ENCODE results near the gene PSME3IP1. TPM values are rescaled to one million over a fixed set of nuclear protein-coding genes. Genes with fewer than 3 reads are reported as not detected.

The PSME3IP1 gene
- total RNA-seq, 1 donor from 2014 or later: 83.1 TPM

GRCh38 chr16:57140931-57141668 lies 44.7 kb downstream of the PSME3IP1 start:
- no peak for DNase-seq (ENCODE audit: extremely low spot score, unreplicated experiment)
- Mint-ChIP-seq H3K4me1 (ENCODE audit: unreplicated experiment) (peaks cover 34% of the 10 kb centered on the region), H3K9me3 (ENCODE audit: unreplicated experiment) (no peaks in the 10 kb centered on the region), H3K27me3 (ENCODE audit: unreplicated experiment) (no peaks in the 10 kb centered on the region), H3K36me3 (ENCODE audit: unreplicated experiment) (no peaks in the 10 kb centered on the region), H3K27ac (ENCODE audit: unreplicated experiment) (no peak overlapping the region), H3K4me3 (ENCODE audit: unreplicated experiment) (no peak overlapping the region)
- TF ChIP-seq CTCF (IDR thresholded peaks at IDR 0.05): no peak

GRCh38 chr16:57138281-57138935 lies 47.4 kb downstream of the PSME3IP1 start:
- H3K27ac Mint-ChIP-seq (ENCODE audit: unreplicated experiment): no peak overlapping the region
- no peak overlapping the region for H3K4me3 Mint-ChIP-seq (ENCODE audit: unreplicated experiment)
- no peak for DNase-seq (ENCODE audit: extremely low spot score, unreplicated experiment)
- TF ChIP-seq CTCF (IDR thresholded peaks at IDR 0.05): no peak
- H3K9me3 Mint-ChIP-seq (ENCODE audit: unreplicated experiment): no peaks in the 10 kb centered on the region
- H3K27me3 Mint-ChIP-seq (ENCODE audit: unreplicated experiment): no peaks in the 10 kb centered on the region
- no peaks in the 10 kb centered on the region for H3K36me3 Mint-ChIP-seq (ENCODE audit: unreplicated experiment)
- peaks cover 28% of the 10 kb centered on the region for H3K4me1 Mint-ChIP-seq (ENCODE audit: unreplicated experiment)

- Mint-ChIP-seq H3K27me3 (ENCODE audit: unreplicated experiment) (no peaks in the 10 kb centered on the region), H3K9me3 (ENCODE audit: unreplicated experiment) (no peaks in the 10 kb centered on the region), H3K4me1 (ENCODE audit: unreplicated experiment) (peaks cover 28% of the 10 kb centered on the region), H3K36me3 (ENCODE audit: unreplicated experiment) (no peaks in the 10 kb centered on the region), H3K4me3 (ENCODE audit: unreplicated experiment) (no peak overlapping the region), H3K27ac (ENCODE audit: unreplicated experiment) (no peak overlapping the region)
- DNase-seq (ENCODE audit: extremely low spot score, unreplicated experiment): no peak
- no peak for TF ChIP-seq CTCF (IDR thresholded peaks at IDR 0.05)
These were observed 48.1 kb downstream of the PSME3IP1 start for GRCh38 chr16:57137566-57138273.

- Mint-ChIP-seq H3K27ac (ENCODE audit: unreplicated experiment) (no peak overlapping the region), H3K4me1 (ENCODE audit: unreplicated experiment) (peaks cover 25% of the 10 kb centered on the region), H3K27me3 (ENCODE audit: unreplicated experiment) (no peaks in the 10 kb centered on the region), H3K4me3 (ENCODE audit: unreplicated experiment) (no peak overlapping the region), H3K36me3 (ENCODE audit: unreplicated experiment) (no peaks in the 10 kb centered on the region), H3K9me3 (ENCODE audit: unreplicated experiment) (no peaks in the 10 kb centered on the region)
- TF ChIP-seq CTCF (IDR thresholded peaks at IDR 0.05): no peak
- no peak for DNase-seq (ENCODE audit: extremely low spot score, unreplicated experiment)
These were observed 48.8 kb downstream of the PSME3IP1 start for GRCh38 chr16:57137043-57137442.

- DNase-seq (ENCODE audit: extremely low spot score, unreplicated experiment): no peak
- Mint-ChIP-seq H3K4me3 (ENCODE audit: unreplicated experiment) (no peak overlapping the region), H3K27ac (ENCODE audit: unreplicated experiment) (no peak overlapping the region), H3K4me1 (ENCODE audit: unreplicated experiment) (peaks cover 12% of the 10 kb centered on the region), H3K36me3 (ENCODE audit: unreplicated experiment) (no peaks in the 10 kb centered on the region), H3K9me3 (ENCODE audit: unreplicated experiment) (no peaks in the 10 kb centered on the region), H3K27me3 (ENCODE audit: unreplicated experiment) (no peaks in the 10 kb centered on the region)
- no peak for TF ChIP-seq CTCF (IDR thresholded peaks at IDR 0.05)
These were observed 50.9 kb downstream of the PSME3IP1 start for GRCh38 chr16:57134982-57135381.
